Skin of body (tissue), 2 donors: ENCODE data around the gene MXRA5. TPM values are rescaled to one million over a fixed set of nuclear protein-coding genes. Genes with fewer than 3 reads are reported as not detected.
A peak's percentile ranks its signal among the peaks of the same experiment; 100 is the strongest.
"Not testable (repeated sequence)": the region's sequence is repeated elsewhere in the genome, so short reads cannot be mapped to it uniquely, and the experiment has no call there.

Experiments used
- DNase-seq: peaks from one replicate; lab custom pipeline; 2025; lab: John Stamatoyannopoulos, UW
- total RNA-seq: library from RNA; depleted of rRNA; stranded (reverse); fragments of >200 nt; gene quantifications from one replicate; pipeline ENCODE4 v1.2.3, GENCODE V29; 2014

The MXRA5 gene
- total RNA-seq, 1 donor from 2014 or later = 30.7 TPM

GRCh38 chrX:3326681-3327080 is 19.8 kb downstream of the MXRA5 start:
- DNase-seq = peak; percentile 53

GRCh38 chrX:3320471-3321046 is 25.9 kb downstream of the MXRA5 start:
- DNase-seq = no peak

DNA sequence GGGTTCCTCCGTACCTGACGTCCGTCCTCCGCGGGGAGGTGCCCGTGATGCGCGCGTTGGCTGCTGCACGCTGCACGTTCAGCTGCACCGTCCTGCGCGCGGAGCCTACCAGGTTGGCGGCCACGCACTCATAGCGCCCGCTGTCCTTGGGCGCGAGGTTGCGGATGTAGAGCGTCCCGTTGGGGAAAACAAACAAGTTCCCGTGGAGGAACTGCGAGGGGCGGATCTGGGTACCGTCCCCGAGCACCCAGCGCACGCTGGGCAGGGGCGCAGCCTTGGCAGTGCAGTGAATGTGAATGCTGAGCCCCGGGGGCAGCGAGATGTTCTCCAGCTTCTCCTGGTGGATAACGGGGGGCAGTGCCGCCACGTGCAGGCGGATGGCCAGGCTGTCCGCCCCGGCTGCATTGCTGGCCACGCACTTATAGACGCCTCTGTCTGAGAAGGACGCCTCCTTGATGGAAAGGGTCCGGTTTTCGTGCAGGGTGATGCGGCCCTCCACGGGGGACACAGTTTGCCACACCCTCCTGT is 29.2 kb downstream of the MXRA5 start:
- no peak for DNase-seq

DNA sequence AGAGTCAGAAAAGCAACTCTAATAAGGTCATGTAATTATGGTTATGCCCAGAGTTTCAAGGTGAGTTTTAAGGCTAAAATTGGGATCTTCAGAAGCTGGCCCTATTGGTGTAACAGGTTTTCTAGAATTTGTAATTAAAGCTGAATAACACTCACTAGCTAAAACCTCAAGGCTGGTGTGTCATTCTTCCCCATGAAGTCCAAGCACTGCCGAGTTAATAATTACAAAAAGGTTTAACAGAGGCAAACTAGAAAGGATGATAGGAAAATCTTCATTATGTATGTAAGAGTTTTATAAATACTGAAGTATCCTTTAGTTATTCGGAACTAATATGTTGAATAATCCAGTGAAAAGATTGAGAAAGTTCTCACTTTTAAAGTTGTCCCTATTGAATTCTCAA is 34.3 kb downstream of the MXRA5 start:
- DNase-seq = no peak

- no peak for DNase-seq
Observed at GRCh38 chrX:3307881-3308280, 38.6 kb downstream of the MXRA5 start.

DNA sequence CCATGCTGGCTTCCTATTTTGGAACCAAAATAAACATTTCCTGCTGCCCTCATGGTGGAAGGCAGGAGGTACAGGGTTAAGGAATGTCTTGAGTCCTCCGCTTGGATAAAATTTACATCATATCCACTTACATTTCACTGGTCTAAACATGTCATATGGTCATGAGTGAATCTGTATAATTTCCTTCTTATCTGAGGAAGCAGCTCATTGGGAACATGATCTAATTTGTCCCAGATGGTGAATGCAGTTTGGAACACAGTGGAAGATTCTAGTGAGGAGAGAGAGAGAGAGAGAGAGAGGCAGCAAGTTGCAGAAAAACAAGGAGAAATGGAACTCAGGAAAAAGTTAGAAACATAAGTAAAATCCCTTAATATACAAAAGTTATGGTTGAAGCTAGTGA is 46.8 kb downstream of the MXRA5 start:
- DNase-seq = peak; percentile 9

- no peak for DNase-seq
Observed at GRCh38 chrX:3295731-3296130, 50.7 kb downstream of the MXRA5 start.

- no peak for DNase-seq
Observed at GRCh38 chrX:3293251-3293650, 53.2 kb downstream of the MXRA5 start.

- no peak for DNase-seq
Observed at GRCh38 chrX:3290561-3290960, 55.9 kb downstream of the MXRA5 start.

- DNase-seq = no peak
Observed at GRCh38 chrX:3286196-3286945, 60.1 kb downstream of the MXRA5 start.

DNA sequence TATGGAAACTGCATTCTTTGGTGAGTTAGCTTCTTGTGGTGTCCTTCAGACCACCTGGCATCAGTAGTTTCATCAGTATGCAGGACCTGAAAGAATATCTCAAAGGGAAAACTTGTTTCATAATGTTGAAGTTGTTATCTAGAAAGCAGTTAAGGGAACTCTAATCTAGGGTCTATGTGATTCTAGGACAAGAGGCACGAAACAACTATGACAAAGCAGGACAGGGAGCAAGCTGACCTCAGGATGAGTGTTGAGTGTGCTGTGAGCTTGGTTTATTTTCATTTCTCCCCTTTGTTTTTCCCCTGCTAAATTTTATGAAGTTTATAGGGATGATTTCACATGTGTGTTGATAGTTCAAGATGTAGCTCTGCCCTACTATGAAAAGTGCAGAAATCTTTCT is 65.7 kb downstream of the MXRA5 start:
- DNase-seq = no peak

GRCh38 chrX:3273668-3274067 is 72.8 kb downstream of the MXRA5 start:
- DNase-seq = not testable (repeated sequence)

DNA sequence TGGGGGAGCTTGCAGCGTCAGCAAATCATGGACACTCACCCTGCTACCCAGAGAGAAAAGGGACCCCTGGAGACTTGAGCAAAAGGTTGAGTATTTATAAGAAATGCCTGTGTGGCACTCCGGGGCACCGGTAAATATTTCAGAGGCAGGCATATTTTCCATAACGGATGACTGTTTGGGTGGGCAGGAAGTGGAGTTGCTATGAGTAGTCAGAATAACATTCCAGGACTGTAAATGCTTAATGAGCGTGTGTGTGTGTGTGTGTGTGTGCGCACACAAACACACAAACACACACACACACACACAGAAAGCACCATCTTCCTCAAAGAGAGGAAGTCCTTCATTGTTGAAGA is 74.6 kb downstream of the MXRA5 start:
- DNase-seq = peak; percentile 40

DNA sequence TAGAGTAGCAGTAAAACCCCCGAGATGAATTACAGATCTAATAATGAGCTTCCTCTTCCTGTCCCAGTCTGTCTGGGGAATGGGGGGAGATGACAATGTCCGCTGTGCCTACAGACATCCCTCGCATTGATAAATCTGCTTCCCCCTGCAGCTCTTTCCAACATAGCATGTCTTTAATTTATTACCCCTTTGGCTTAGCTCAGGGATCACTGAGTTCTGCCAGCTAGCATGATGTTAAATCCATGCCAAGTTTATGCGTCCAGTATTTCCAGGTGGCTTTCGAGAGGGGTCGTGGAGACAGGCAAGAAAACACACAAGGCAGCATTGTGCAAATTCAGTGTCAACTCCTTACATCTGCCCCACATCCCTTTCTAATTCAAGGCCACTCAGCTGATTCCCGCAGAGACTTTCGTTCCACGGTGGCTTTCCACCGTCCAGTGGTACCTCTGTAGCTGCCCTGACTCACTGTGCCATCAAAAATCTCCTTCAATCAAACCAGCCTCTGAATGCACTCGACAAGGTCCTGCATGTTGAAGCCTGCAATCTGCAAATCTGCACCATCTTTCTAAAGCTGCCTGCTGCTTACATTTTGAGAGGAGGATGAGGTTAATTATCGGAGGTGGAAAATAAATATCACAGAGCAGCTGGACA is 75.1 kb downstream of the MXRA5 start:
- DNase-seq = peak; percentile 31

DNA sequence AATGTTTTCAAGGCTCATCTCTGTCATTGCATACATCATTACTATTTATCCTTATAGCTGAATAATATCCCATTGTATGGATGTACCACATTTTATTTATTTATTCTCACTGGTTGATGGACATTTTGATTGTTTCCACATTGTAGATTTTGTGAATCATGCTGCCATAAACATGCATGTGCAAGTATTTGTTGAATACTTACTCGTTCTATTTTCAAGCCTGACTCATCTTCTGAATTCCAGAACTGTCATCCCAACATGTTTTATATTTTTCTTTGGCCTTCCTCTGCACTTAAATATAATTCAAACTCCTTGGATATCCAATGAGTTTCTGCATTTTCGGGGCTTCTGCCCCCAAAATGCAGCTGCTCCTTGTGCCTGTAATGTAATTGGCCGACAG is 77.6 kb downstream of the MXRA5 start:
- DNase-seq = peak; percentile 63

DNA sequence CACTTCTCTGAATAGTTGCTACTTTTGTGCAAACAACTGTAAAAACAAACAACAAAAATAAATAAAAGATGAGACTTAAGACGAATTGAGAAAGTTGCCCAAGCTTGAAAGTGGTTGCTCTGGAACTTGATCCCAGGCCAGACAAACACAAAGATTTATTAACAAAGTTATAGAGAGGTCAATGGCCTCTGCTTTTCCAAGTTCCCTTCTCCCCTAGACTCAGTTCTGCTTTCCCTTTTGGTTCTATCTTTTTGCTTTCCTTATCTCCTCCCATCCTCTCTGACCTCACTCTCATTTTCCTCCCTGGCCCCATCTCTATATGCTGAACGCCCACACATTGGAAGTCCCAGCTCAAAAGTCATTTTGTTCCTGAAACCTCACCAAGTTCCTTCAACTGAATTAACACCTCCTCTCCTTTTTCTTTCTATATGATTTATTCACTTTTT is 82.7 kb downstream of the MXRA5 start:
- DNase-seq = no peak

DNA sequence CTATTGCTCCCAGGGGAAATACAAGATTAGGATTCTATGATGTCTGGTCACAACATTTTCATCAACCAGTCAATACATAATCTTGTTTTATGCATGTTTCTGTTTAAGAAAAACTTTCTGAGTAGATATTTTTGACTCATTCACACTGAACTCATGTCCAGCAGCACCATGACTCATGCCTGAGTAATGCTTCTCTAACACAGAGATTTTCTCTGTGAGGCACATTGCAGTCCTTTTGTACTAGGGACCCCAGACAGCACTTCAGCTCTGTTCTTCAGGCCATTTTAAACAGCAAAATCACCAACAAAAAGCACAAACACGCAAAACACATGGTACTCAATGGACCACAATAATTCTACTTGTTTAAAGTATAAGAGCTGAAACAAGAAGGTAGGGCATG is 83.6 kb downstream of the MXRA5 start:
- DNase-seq = peak; percentile 57
